HG03354 (cell line): ENCODE results near the gene NCK2.

ENCODE experiments used
- ATAC-seq: cut with Tn5 transposase; IDR thresholded peaks from one replicate; pipeline ENCODE4 v1.9.1; 2021; ENCODE audit warnings: mild to moderate bottlenecking; ENCODE audit not compliant: unreplicated experiment, poor library complexity, severe bottlenecking

The NCK2 gene

DNA sequence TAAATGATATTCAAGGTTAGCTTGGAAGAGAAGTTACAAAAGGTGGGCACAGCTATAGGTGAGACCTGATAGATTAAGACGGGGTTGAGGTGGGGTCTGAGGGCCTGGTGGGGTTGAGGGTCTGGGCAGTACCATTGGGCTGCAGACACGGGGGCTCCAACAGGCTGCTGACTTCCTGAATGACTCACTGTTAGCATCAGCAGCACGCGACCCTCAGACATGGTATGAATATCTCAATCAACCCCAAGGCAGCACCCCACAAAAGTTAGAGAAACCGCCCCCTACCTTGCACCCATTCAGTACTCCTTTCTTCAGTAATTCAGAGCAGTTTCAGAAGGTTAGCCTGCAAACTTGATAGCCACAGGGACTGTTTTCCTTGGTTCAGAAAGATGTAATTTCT, 10.8 kb upstream of the NCK2 start:
- ATAC-seq = no peak

- ATAC-seq = no peak
Observed at GRCh38 chr2:105734762-105735538, 9.8 kb upstream of the NCK2 start.

- ATAC-seq = no peak
Observed at GRCh38 chr2:105736145-105736544, 8.6 kb upstream of the NCK2 start.

- ATAC-seq = no peak
Observed at GRCh38 chr2:105737980-105738657, 6.6 kb upstream of the NCK2 start.

DNA sequence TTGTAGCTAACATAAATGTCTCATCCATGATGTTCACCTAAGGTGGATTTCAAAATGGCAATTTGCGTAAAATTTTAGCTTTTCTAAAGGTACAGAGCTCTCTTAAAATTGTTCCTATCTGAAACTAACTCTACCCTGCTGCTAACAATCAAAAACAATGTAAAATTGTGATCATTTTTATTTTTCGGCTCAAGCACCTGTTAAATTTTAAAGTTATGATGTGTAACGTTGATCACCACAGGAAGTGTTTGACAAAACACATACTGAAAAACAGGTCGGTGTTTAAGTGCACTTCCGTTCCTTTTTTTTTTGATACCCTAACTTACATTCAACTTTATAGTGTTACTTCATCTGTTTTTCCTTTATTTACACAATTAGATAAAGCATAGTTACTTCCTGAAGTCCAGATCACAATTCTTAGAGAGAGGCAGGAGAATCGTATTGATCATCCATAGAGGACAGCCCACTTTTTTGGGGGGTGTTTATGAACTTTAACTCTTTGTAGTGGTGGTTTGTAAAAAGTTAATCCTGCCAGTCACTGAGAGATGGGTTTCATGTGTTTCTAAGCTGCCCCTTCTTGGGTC, 6.0 kb upstream of the NCK2 start:
- ATAC-seq = peak; percentile 74

- ATAC-seq = no peak
Observed at GRCh38 chr2:105739426-105739825, 5.3 kb upstream of the NCK2 start.

- no peak for ATAC-seq
Observed at GRCh38 chr2:105739944-105740530, 4.7 kb upstream of the NCK2 start.

- no peak for ATAC-seq
Observed at GRCh38 chr2:105741174-105741573, 3.5 kb upstream of the NCK2 start.

GRCh38 chr2:105741617-105742016, 3.1 kb upstream of the NCK2 start:
- no peak for ATAC-seq

DNA sequence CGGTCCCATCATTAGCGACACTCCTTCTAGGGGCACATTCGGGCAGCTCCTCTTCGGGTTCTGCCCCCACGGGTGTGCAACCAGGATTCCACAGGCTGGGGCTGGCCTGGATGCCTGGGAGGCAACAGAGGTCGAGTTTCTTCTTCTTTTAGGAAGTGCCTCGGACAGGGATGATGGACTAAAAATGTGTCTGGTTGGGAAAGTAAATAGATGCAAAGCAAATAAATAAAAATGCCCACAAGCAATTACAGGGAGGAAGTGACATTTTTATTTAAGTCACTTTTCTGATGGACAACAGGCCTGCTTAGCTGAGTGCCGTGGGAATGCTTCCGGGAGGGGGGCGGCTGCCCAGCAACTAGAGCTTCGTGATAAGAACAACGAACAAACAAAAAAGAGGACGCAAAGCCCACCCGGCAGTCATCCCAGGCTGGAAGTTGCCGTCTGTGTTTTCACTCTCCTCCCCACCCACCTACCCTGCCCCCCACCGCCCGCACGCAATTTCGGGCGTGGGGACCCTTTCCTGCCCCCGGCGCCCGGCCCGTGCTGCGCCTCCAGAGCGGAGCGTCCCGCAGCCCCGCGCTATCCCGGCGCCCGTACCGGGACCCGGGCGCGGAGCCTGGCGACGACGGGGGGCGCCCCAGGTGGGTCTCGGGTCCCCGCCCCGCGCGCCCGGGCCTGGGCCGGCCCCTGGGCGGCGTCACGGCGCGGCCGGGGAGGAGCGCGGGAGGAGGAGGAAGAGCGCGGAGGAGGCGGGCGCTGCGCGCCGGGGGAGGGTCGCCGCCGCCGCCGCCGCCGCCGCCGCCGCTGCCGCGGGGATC, 412 bp upstream of the NCK2 start:
- peak; percentile 70 for ATAC-seq

DNA sequence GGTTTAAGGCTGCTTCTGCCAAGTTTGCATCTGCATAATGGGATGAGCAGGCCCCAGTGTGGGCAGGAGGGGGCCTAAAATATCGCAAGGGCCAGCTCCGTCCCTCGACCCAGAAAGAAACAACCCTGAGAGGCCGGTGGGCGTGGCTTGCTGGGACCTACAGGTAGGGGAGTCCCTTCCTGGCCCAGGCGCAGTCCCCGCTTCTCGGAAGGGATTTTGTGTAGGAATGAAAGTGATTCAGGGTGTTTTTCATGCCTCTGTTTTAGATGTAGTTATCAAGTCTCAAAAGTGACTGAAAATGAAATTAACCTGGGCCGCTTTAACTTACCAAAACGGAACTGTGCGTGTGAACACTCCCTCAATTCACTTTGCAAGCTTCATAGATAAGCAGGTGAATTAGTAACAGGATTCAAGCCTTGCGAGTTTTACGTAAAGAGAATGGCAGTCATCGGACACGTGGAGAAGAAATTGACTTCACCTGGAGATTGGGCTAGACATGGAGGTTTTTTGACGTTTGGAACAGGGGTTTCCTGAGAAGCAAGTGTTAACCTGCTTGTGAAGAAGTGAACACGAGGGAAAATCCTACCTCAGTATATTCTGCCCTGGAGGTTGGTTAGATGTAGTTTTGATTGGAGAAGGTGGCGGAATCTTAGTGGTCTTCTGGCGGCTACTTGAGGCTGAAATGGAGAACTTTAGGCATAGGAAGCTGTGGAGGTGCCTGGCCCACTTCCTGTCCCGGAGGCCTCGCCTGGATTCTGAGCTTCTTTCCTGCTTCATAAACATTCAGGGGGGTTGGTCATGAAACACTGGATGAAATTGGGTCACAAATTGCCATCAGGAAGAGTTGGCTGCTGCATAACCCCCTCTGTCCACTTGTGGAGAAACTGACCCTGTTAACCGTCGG, 1.7 kb downstream of the NCK2 start:
- ATAC-seq = peak; percentile 59

DNA sequence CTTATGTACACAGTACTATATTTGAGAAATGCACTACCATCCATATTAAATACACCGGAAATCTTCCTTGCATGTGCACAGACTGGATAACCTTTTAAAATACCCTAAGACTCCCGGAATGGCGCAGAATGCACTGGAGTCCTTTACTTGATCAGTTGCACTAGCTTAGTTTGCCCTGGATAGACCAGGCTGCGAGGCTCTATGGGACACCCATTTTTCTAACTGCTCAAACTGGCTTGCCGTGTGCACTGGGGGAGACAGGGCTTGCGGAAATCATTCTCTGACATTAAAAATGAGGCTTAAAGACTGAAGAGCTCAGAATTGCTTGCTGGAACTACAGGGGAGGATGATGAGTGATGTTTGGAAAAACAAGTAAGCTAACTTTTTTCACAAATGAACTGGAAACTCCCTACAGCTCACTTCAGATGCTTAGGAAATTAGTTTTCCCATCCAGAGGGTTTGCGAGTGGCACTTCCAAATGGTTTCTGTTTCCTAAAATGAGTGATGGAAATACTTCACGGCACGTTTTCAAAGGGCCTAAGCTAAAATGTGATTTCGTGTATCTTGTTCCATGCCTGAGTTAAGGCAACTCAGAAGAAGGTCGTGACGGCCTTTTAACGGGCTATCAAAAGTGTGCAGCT, 2.7 kb downstream of the NCK2 start:
- ATAC-seq = no peak

GRCh38 chr2:105747991-105748390, 3.3 kb downstream of the NCK2 start:
- no peak for ATAC-seq

DNA sequence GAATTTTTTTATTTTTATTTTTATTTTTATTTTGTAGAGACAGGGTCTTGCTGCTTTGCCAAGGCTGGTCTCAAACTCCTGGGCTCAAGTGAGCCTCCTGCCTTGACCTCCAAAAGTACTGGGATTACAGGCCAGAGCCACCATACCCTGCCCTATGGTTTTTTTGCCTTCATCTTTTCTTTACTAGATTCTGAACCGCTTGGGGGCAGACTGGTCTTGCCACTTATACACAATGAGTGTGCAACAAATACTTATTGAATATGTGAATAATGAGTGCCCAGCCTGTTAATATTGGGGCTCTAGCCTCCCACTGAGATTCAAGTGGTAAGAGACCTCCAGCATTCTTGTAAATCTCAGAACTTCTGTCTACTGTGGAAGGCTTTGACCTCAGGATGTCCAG, 3.9 kb downstream of the NCK2 start:
- no peak for ATAC-seq

- ATAC-seq = no peak
Observed at GRCh38 chr2:105749583-105750400, 5.1 kb downstream of the NCK2 start.

- no peak for ATAC-seq
Observed at GRCh38 chr2:105750735-105751134, 6.0 kb downstream of the NCK2 start.

- no peak for ATAC-seq
Observed at GRCh38 chr2:105751272-105751671, 6.6 kb downstream of the NCK2 start.
